ENCODE data around the gene SUOX.

GRCh38 chr12:55985341-55985740, 11.7 kb upstream of the SUOX start:
- TF ChIP-seq POLR2A (IDR thresholded peaks at IDR 0.05; ENCODE audit: low read length) (no peak), GATA1 (IDR thresholded peaks at IDR 0.05; ENCODE audit: low read depth, low read length) (no peak)

Measured in erythroblast (primary cell).